ENCODE results near the gene KRTCAP3.

KRTCAP3 gene

GRCh38 chr2:27431395-27431794, 10.8 kb upstream of the KRTCAP3 start:
- H3K4me3 ChIP-seq (ENCODE audit: low read depth, low read length) = no peak overlapping the region
- no peak for DNase-seq (ENCODE audit: low read depth)

GRCh38 chr2:27435628-27436027, 6.6 kb upstream of the KRTCAP3 start:
- H3K4me3 ChIP-seq (ENCODE audit: low read depth, low read length) = no peak overlapping the region
- no peak for DNase-seq (ENCODE audit: low read depth)

DNA sequence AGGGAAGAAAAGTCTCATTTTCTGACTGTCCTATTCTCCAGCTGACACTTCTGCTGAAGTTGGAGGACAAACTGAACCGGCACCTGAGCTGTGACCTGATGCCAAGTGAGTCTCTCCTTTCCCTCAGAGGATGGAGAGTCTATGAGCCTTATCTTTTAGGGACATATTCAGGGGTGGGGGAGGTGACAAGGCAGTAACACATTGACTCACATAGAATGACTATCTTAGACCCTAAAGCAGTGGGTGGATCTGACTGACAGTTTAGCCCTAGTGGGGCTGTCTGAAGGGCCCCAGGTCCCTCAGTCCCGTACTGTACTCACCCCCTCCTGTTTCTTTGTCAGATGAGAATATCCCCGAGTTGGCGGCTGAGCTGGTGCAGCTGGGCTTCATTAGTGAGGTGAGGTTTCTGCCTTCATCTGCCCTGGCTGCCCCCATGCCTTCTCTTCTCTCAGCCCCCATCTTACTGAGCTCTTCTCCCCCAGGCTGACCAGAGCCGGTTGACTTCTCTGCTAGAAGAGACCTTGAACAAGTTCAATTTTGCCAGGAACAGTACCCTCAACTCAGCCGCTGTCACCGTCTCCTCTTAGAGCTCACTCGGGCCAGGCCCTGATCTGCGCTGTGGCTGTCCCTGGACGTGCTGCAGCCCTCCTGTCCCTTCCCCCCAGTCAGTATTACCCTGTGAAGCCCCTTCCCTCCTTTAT, 805 bp upstream of the KRTCAP3 start:
- no peak overlapping the region for H3K4me3 ChIP-seq (ENCODE audit: low read depth, low read length)
- DNase-seq (ENCODE audit: low read depth) = no peak

DNA sequence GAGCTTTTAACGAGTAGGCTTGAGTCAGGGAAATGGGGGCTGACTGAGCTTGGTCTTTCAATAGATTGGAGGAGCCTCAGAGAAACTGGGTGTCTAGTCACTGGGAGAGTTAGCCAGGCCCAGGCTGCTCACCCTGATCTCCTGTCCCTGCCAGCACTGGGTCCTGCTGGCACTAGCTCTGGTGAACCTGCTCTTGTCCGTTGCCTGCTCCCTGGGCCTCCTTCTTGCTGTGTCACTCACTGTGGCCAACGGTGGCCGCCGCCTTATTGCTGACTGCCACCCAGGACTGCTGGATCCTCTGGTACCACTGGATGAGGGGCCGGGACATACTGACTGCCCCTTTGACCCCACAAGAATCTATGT, 720 bp downstream of the KRTCAP3 start:
- DNase-seq (ENCODE audit: low read depth) = no peak
- H3K4me3 ChIP-seq (ENCODE audit: low read depth, low read length) = no peak overlapping the region

DNA sequence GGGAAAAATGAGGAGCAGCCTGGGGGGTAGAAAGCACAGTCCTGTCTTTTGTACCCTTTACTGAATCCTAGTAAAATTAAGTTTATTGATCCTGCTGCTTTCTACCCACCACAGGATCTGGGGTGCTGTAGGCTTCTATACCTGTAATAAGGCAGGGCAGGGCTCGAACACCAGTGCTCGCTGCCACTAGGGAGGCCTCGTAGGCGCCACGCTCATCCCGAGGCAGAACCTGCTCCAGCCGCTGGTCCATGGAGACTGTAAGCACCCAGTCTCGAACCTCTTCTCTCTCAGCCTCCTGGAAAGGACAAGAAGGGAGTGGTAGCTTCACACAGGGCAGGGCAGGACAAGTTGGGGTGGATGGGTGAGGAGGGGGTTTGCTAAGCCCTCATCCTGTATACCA, 3.0 kb downstream of the KRTCAP3 start:
- no peak for DNase-seq (ENCODE audit: low read depth)

GRCh38 chr2:27445615-27446014, 3.4 kb downstream of the KRTCAP3 start:
- no peak for DNase-seq (ENCODE audit: low read depth)
- no peak overlapping the region for H3K4me3 ChIP-seq (ENCODE audit: low read depth, low read length)

More for the DNA sequence above, 3.0 kb downstream of the KRTCAP3 start:
- no peak overlapping the region for H3K4me3 ChIP-seq (ENCODE audit: low read depth, low read length)

GRCh38 chr2:27446057-27446456, 3.9 kb downstream of the KRTCAP3 start:
- no peak overlapping the region for H3K4me3 ChIP-seq (ENCODE audit: low read depth, low read length)
- DNase-seq (ENCODE audit: low read depth) = no peak

- DNase-seq (ENCODE audit: low read depth) = no peak
- H3K4me3 ChIP-seq (ENCODE audit: low read depth, low read length) = no peak overlapping the region
These were observed 6.2 kb downstream of the KRTCAP3 start for GRCh38 chr2:27448381-27448780.

GRCh38 chr2:27451095-27451494, 8.9 kb downstream of the KRTCAP3 start:
- no peak for DNase-seq (ENCODE audit: low read depth)

GRCh38 chr2:27453968-27454367, 11.8 kb downstream of the KRTCAP3 start:
- no peak for DNase-seq (ENCODE audit: low read depth)

More at GRCh38 chr2:27451095-27451494, 8.9 kb downstream of the KRTCAP3 start:
- no peak overlapping the region for H3K4me3 ChIP-seq (ENCODE audit: low read depth, low read length)

DNA sequence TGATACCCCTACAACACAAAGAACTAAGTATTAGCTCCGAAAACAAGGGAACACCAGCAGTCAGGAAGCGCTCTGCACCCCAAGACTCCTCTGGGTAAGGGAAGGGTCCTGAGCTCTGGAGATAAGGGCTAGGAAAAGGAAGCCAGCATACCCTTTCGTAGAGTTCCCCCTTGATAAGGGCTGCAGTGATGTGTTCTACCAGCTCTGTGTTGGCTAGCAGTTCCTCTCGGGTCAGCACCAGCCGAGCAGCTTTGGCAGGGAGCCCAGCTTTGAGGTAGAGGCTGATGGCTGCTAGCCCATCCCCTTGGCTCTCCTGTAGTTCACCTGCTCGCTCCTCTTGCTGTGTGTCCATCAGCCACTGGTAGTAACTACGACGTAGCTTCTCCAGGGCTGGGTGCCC, 18.9 kb downstream of the KRTCAP3 start:
- no peak for DNase-seq (ENCODE audit: low read depth)
- no peak overlapping the region for H3K4me3 ChIP-seq (ENCODE audit: low read depth, low read length)

More at GRCh38 chr2:27453968-27454367, 11.8 kb downstream of the KRTCAP3 start:
- no peak overlapping the region for H3K4me3 ChIP-seq (ENCODE audit: low read depth, low read length)

DNA sequence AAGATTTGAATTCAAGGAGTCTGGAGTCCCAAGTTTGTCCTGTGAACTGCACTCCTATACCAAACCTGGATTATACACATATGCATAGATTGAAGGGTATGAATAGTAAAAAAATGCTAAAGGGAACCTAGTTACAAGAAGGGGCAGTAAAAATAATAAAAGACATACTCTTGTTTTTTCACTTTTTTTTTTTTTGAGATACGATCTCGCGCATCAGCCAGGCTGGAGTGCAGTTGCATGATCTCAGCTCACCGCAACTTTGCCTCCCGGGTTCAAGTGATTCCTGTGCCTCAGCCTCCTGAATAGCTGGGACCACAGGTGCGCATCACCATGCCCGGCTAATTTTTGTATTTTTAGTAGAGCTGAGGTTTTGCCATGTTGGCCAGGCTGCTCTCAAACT, 22.3 kb downstream of the KRTCAP3 start:
- no peak overlapping the region for H3K4me3 ChIP-seq (ENCODE audit: low read depth, low read length)
- no peak for DNase-seq (ENCODE audit: low read depth)

DNA sequence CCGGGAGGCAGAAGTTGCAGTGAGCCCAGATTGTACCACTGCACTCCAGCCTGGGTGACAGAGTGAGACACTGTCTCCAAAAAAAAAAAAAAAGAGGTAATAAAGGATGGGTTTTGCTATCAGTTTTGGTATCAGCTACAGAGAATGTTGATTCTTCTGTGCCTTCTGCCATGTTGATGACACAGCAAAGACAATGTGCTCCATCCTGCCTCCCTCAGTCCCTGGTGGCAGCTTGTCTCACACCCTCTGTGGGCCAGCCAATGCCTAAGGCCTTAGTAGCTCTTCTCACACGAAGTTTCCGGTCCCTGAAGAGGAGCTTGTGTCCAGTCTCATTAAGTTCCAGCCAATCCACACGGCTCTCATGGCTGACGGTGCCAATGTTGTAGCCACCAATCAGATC, 29.8 kb downstream of the KRTCAP3 start:
- DNase-seq (ENCODE audit: low read depth) = no peak
- H3K4me3 ChIP-seq (ENCODE audit: low read depth, low read length) = no peak overlapping the region

DNA sequence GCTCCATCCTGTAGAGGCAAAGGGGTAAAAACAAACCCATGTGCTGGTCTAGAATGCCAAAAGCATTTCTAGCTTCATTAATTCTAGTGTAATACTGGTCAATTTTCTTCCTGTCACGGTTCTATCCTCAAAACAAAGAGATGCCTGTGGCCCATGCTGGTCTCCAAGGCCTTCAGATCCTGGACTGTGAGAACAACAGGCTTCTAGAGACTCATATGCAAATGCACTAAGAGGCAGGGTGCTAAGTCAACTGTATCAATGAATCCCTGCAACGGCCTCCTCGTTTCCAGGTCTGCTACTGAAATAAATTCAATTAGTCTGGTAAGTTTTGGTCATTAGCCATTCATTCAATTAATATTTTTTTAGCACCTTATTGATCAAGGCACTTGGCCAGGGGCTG, 43.3 kb downstream of the KRTCAP3 start:
- DNase-seq (ENCODE audit: low read depth) = no peak

GRCh38 chr2:27489118-27489497, 46.9 kb downstream of the KRTCAP3 start:
- DNase-seq (ENCODE audit: low read depth) = no peak
- peak overlapping the region; percentile 77 for H3K4me3 ChIP-seq (ENCODE audit: low read depth, low read length)

More for the DNA sequence above, 43.3 kb downstream of the KRTCAP3 start:
- H3K4me3 ChIP-seq (ENCODE audit: low read depth, low read length) = no peak overlapping the region

GRCh38 chr2:27489498-27490397, 47.6 kb downstream of the KRTCAP3 start, which contains the start of gene IFT172:
Gene IFT172, minus strand, starts transcription at chr2:27489743. Its CDS starts 90 bp downstream, at chr2:27489653.
- peak within 1 kb of the TSS; percentile 77 for H3K4me3 ChIP-seq (ENCODE audit: low read depth, low read length)
- DNase-seq (ENCODE audit: low read depth) = peak; percentile 95

GRCh38 chr2:27492557-27492956, 50.4 kb downstream of the KRTCAP3 start:
- H3K4me3 ChIP-seq (ENCODE audit: low read depth, low read length) = no peak overlapping the region
- no peak for DNase-seq (ENCODE audit: low read depth)

- no peak for DNase-seq (ENCODE audit: low read depth)
- peak overlapping the region; percentile 75 for H3K4me3 ChIP-seq (ENCODE audit: low read depth, low read length)
These were observed 51.7 kb downstream of the KRTCAP3 start for GRCh38 chr2:27493948-27494283.

All from skeletal muscle cell (primary cell).